ENCODE data around the gene LRRC14B. TPM values are rescaled to one million over a fixed set of nuclear protein-coding genes. Genes with fewer than 3 reads are reported as not detected.
"Not testable (repeated sequence)": the region's sequence is repeated elsewhere in the genome, so short reads cannot be mapped to it uniquely, and the experiment has no call there.

Gene LRRC14B
- total RNA-seq, 2 experiments from 2014 or later, result not detected

GRCh38 chr5:162565-163337 lies 28.5 kb upstream of the LRRC14B start:
- Mint-ChIP-seq H3K36me3 (no peaks in the 10 kb centered on the region), H3K27ac (no peak overlapping the region), H3K4me3 (no peak overlapping the region), H3K4me1 (ENCODE audit: low read depth) (no peaks in the 10 kb centered on the region), H3K27me3 (peaks cover 14% of the 10 kb centered on the region), H3K9me3 (no peaks in the 10 kb centered on the region)
- ChIA-PET CTCF (no interaction called here), POLR2A (no interaction called here)
- DNase-seq, result no peak
- intact Hi-C loops (cut with micrococcal nuclease), result no loop called here

GRCh38 chr5:163338-163620 lies 28.0 kb upstream of the LRRC14B start:
- Mint-ChIP-seq H3K36me3 (no peaks in the 10 kb centered on the region), H3K27me3 (peaks cover 14% of the 10 kb centered on the region), H3K27ac (no peak overlapping the region), H3K4me1 (ENCODE audit: low read depth) (no peaks in the 10 kb centered on the region), H3K9me3 (no peaks in the 10 kb centered on the region), H3K4me3 (no peak overlapping the region)
- DNase-seq, result no peak
- intact Hi-C loops (cut with micrococcal nuclease), result no loop called here
- CTCF ChIA-PET, result no interaction called here
- POLR2A ChIA-PET, result no interaction called here

GRCh38 chr5:163841-164240 lies 27.5 kb upstream of the LRRC14B start:
- no peak for DNase-seq
- H3K27me3 Mint-ChIP-seq, result peaks cover 14% of the 10 kb centered on the region
- no peaks in the 10 kb centered on the region for H3K9me3 Mint-ChIP-seq
- intact Hi-C loops (cut with micrococcal nuclease), result no loop called here
- H3K27ac Mint-ChIP-seq, result no peak overlapping the region
- no peaks in the 10 kb centered on the region for H3K36me3 Mint-ChIP-seq
- no peak overlapping the region for H3K4me3 Mint-ChIP-seq
- no peaks in the 10 kb centered on the region for H3K4me1 Mint-ChIP-seq (ENCODE audit: low read depth)
- ChIA-PET POLR2A (no interaction called here), CTCF (interaction anchor here (1.1 kb wide), 1 partner anchor 25 kb away, joined by 3 read pairs; no protein-coding TSS in a partner anchor)

GRCh38 chr5:164244-164643 lies 27.1 kb upstream of the LRRC14B start:
- no peaks in the 10 kb centered on the region for H3K36me3 Mint-ChIP-seq
- no peak overlapping the region for H3K4me3 Mint-ChIP-seq
- no peaks in the 10 kb centered on the region for H3K4me1 Mint-ChIP-seq (ENCODE audit: low read depth)
- intact Hi-C loops (cut with micrococcal nuclease), result no loop called here
- H3K9me3 Mint-ChIP-seq, result no peaks in the 10 kb centered on the region
- DNase-seq, result no peak
- ChIA-PET CTCF (interaction anchor here (1.1 kb wide), 1 partner anchor 25 kb away, joined by 3 read pairs; no protein-coding TSS in a partner anchor), POLR2A (no interaction called here)
- peaks cover 13% of the 10 kb centered on the region for H3K27me3 Mint-ChIP-seq
- no peak overlapping the region for H3K27ac Mint-ChIP-seq

GRCh38 chr5:164783-165182 lies 26.5 kb upstream of the LRRC14B start:
- H3K27ac Mint-ChIP-seq; H3K9me3 Mint-ChIP-seq; POLR2A ChIA-PET; H3K27me3 Mint-ChIP-seq; H3K36me3 Mint-ChIP-seq; intact Hi-C loops (cut with micrococcal nuclease); H3K4me3 Mint-ChIP-seq; H3K4me1 Mint-ChIP-seq (ENCODE audit: low read depth); DNase-seq: not testable (repeated sequence)
- CTCF ChIA-PET, result interaction anchor here (1.1 kb wide), 1 partner anchor 24 kb away, joined by 3 read pairs; no protein-coding TSS in a partner anchor

- no peak overlapping the region for H3K4me3 Mint-ChIP-seq
- H3K27me3 Mint-ChIP-seq, result no peaks in the 10 kb centered on the region
- POLR2A ChIA-PET, result no interaction called here
- no peak for DNase-seq
- intact Hi-C loops (cut with micrococcal nuclease), result no loop called here
- no peaks in the 10 kb centered on the region for H3K9me3 Mint-ChIP-seq
- no peaks in the 10 kb centered on the region for H3K4me1 Mint-ChIP-seq (ENCODE audit: low read depth)
- CTCF ChIA-PET, result no interaction called here
- no peak overlapping the region for H3K27ac Mint-ChIP-seq
- no peaks in the 10 kb centered on the region for H3K36me3 Mint-ChIP-seq
Measured at GRCh38 chr5:166441-167372, 24.6 kb upstream of the LRRC14B start.

GRCh38 chr5:167511-167910 lies 23.8 kb upstream of the LRRC14B start:
- POLR2A ChIA-PET, result no interaction called here
- Mint-ChIP-seq H3K27me3 (no peaks in the 10 kb centered on the region), H3K9me3 (no peaks in the 10 kb centered on the region), H3K4me3 (no peak overlapping the region), H3K27ac (no peak overlapping the region), H3K4me1 (ENCODE audit: low read depth) (no peaks in the 10 kb centered on the region), H3K36me3 (no peaks in the 10 kb centered on the region)
- CTCF ChIA-PET, result no interaction called here
- intact Hi-C loops (cut with micrococcal nuclease), result no loop called here
- no peak for DNase-seq

- POLR2A ChIA-PET, result no interaction called here
- no peaks in the 10 kb centered on the region for H3K9me3 Mint-ChIP-seq
- intact Hi-C loops (cut with micrococcal nuclease), result no loop called here
- CTCF ChIA-PET, result no interaction called here
- H3K36me3 Mint-ChIP-seq, result no peaks in the 10 kb centered on the region
- peaks cover 4% of the 10 kb centered on the region for H3K27me3 Mint-ChIP-seq
- no peak for DNase-seq
- no peaks in the 10 kb centered on the region for H3K4me1 Mint-ChIP-seq (ENCODE audit: low read depth)
- no peak overlapping the region for H3K27ac Mint-ChIP-seq
- H3K4me3 Mint-ChIP-seq, result no peak overlapping the region
Measured at GRCh38 chr5:167982-168660, 23.2 kb upstream of the LRRC14B start.

GRCh38 chr5:169071-169727 lies 22.1 kb upstream of the LRRC14B start:
- POLR2A ChIA-PET, result no interaction called here
- Mint-ChIP-seq H3K27ac (no peak overlapping the region), H3K4me3 (no peak overlapping the region), H3K27me3 (peaks cover 4% of the 10 kb centered on the region), H3K4me1 (ENCODE audit: low read depth) (no peaks in the 10 kb centered on the region), H3K36me3 (no peaks in the 10 kb centered on the region), H3K9me3 (no peaks in the 10 kb centered on the region)
- intact Hi-C loops (cut with micrococcal nuclease), result no loop called here
- peak; percentile 3 for DNase-seq
- CTCF ChIA-PET, result no interaction called here

- no peak overlapping the region for H3K27ac Mint-ChIP-seq
- intact Hi-C loops (cut with micrococcal nuclease), result no loop called here
- H3K9me3 Mint-ChIP-seq, result no peaks in the 10 kb centered on the region
- H3K27me3 Mint-ChIP-seq, result peaks cover 4% of the 10 kb centered on the region
- no peaks in the 10 kb centered on the region for H3K36me3 Mint-ChIP-seq
- CTCF ChIA-PET, result no interaction called here
- no peak overlapping the region for H3K4me3 Mint-ChIP-seq
- DNase-seq, result no peak
- no peaks in the 10 kb centered on the region for H3K4me1 Mint-ChIP-seq (ENCODE audit: low read depth)
- POLR2A ChIA-PET, result no interaction called here
Measured at GRCh38 chr5:169728-170094, 21.6 kb upstream of the LRRC14B start.

GRCh38 chr5:170971-171800 lies 20.1 kb upstream of the LRRC14B start:
- H3K9me3 Mint-ChIP-seq, result no peaks in the 10 kb centered on the region
- H3K36me3 Mint-ChIP-seq, result no peaks in the 10 kb centered on the region
- CTCF ChIA-PET, result no interaction called here
- peaks cover 4% of the 10 kb centered on the region for H3K27me3 Mint-ChIP-seq
- intact Hi-C loops (cut with micrococcal nuclease), result no loop called here
- H3K27ac Mint-ChIP-seq, result no peak overlapping the region
- DNase-seq, result peak; percentile 3
- no peak overlapping the region for H3K4me3 Mint-ChIP-seq
- POLR2A ChIA-PET, result no interaction called here
- H3K4me1 Mint-ChIP-seq (ENCODE audit: low read depth), result no peaks in the 10 kb centered on the region

Measured in activated CD4-positive, alpha-beta memory T cell treated with anti-CD3 and anti-CD28 coated beads for 36 hours (primary cell).